SH-SY5Y (cell line): ENCODE data around the gene GALNT9.

Source experiments
- GATA2 ChIP-seq: IDR thresholded peaks from 2 replicates; pipeline ENCODE4 v1.6.1; 2011; ENCODE audit warnings: mild to moderate bottlenecking, low read depth, low read length
- GATA3 ChIP-seq: IDR thresholded peaks from 2 replicates; pipeline ENCODE4 v1.6.1; 2011; ENCODE audit warnings: low read depth, mild to moderate bottlenecking, low read length, moderate library complexity

The GALNT9 gene

GRCh38 chr12:132318618-132319033, 10.8 kb downstream of the GALNT9 start:
- TF ChIP-seq GATA2 (no peak), GATA3 (no peak)

DNA sequence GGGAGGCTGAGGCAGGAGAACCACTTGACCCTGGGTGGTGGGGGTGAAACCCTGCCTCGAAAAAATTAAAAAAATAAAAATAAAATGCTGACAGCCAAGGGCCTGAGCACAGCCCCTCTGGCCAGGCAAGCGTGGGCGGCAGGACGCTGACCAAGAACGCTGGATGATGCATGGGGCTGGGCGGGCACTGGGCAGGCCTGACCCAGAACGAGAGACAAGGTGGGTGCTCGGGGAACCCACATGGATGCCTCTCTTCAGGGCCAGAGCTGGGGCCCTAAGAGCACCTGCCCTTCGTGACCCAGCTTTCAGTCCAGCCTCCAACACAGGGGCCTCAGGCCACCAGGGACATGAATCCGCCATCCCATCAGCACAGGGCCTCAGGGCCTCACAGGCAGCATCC, 11.3 kb downstream of the GALNT9 start:
- TF ChIP-seq GATA2, result no peak

DNA sequence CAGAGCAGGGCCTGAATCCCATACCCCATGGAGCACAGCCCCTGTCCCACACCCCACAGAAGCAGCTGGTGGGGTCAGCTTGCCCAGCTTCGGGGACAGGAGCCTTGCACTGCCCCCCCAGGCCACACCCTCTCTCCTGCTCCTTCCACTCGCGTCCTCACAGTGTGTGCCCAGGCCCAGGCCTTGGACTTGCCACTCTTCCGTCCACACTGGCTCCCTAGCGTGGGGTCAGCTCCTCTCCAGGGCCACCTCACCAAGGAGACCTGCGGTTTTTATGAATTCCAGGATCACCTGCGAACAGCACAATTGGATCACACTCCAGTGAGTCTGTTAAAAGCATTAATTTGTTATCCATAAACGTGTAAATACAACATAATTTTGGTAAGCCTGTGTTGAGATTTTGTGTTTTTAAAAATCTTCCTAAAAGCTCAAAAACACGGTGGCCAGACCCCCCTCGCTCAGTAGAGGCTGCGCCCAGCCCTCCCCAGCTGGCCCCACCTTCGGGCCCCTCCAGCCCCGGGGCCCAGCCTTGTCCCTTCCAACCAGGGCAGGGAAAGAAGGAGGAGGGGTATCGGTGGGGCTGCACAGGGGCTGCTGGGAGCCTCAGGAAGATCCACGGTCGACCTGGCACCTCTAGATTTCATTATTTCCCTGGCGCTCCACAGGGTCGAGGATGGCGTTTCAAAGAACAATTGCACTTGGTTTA, 12.0 kb downstream of the GALNT9 start:
- TF ChIP-seq GATA3 (no peak), GATA2 (no peak)

DNA sequence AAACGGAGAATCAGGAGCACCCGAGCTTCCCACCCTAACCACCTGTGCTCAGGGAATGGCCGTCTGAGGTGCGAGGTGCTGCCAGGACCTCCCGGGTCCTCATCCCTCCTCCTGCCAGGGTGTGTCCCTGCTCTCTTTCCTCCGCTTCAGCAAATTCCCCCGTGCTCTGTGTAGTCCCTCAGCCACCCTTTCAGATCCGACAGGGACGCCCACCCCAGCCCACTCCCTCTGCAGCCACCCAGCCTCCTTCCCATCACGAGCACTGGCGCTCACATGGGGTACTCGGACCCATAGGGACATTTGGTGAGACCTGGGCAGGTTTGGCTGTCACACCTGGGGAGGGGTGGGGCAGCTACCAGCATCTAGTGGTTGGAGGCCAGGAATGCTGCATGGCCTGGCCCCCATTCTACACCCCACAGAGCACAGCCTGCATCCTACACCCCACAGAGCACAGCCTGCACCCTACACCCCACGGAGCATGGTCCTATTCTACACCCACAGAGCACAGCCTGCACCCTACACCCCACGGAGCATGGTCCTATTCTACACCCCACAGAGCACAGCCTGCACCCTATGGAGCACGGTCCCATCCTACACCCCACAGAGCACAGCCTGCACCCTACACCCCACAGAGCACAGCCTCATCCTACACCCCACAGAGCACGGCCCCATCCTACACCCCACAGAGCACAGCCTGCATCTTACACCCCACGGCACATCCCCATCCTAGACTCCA, 12.7 kb downstream of the GALNT9 start:
- TF ChIP-seq GATA3, result no peak
- TF ChIP-seq GATA2, result no peak

DNA sequence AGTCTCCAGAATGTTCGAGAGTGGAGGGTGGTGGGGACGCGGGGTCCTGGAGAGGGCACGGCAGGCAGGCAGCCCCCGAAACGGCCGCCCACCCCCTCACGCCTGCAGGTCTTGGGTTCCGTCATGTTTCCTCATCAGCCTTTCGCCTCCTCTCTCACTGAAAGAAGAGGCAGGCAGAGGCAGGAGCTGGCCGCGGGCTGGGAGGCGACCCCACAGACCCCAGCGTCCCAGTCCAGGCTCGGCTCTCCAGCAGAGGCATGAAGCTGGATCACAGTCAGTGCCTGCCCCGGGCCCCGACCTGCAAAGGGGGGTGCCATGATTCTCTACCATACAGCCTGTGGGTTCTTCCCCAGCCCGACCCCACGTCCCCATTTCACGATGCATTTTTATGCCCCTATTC, 13.4 kb downstream of the GALNT9 start:
- TF ChIP-seq GATA2 (no peak), GATA3 (no peak)

DNA sequence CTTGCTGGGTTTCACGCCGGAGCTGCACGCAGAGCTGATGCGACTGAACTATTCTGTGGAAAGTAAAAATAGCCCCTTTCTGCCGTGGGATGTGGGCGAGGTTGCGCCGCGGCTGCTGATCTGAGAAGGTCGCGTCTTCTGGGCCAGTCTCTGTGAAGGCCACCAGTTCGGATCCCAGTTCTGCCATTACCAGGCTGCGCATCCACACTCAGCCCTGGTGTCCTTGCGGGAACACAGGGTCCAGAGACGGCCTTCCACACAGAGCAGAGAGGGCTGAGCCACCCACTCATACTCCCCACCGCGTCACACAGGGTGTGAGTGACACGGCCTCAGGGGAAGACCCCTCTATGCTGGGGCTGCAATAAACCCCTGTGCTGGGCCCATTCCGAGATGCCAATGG, 13.9 kb downstream of the GALNT9 start:
- TF ChIP-seq GATA3 (no peak), GATA2 (no peak)

DNA sequence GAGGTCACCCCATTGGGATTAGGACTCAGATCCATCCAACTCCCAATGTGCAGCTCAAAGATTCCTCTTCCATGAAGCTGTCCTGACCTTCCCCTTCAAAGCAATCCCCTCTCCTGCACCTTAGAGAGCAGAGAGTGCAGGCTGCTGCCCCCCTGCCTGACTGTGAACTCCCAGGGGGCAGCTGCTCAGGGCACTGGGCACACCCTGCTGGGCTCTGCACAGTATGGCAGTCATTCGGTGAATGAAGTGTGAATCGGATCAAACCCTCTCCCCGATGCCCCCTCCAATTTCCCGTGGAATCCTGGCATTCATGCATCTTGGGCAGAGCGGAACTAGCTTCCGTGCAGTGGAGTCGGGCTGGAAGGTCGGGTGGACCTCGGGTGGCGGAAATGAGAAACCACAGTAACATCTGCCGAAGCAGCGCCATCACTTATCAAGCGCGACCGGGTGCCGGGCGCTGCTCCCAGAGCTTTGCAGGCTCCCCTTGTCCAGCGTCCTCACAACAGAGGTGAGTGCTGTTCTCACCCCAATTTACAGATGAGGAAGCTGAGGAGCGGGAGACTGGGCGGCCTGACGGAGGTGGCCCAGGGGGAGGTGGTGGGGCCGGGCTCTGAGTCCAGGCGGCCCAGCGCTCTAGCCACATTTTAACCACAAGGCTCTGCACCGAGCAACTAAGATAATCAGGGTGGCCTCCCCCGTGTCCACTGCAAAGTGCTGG, 14.7 kb downstream of the GALNT9 start:
- TF ChIP-seq GATA3, result no peak
- TF ChIP-seq GATA2, result no peak

DNA sequence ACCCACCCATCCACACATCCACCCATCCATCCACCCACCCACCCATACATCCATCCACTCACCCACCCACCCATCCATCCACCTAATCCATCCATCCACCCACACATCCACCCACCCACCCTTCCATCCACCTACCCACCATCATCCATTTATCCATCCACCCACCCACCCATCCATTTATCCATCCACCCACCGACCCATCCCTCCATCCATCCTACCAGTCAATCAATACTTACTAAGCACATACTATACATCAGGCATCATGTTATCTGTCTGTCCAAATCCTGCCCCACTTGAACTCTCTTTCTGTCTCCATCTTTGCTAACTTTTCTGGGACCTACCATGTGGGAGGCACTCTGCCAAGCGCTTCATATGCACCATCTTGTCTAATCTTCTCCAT, 15.4 kb downstream of the GALNT9 start:
- TF ChIP-seq GATA3, result no peak
- TF ChIP-seq GATA2, result no peak

DNA sequence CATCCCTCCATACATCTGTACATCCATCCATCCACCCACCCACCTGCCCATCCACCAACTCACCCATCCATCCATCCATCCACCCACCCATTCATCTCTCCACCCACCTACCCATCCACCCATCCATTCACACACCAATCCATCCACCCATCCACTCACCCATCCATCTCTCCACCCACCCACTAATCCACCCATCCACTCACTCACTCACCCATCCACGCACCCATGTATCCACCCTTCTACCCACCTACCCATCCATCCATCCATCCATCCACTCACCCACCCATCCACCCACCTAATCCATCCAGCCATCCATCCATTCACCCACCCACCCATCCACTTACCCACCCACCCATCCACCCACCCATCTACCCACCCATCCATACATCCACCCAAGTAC, 16.2 kb downstream of the GALNT9 start:
- TF ChIP-seq GATA2, result no peak
- no peak for TF ChIP-seq GATA3

DNA sequence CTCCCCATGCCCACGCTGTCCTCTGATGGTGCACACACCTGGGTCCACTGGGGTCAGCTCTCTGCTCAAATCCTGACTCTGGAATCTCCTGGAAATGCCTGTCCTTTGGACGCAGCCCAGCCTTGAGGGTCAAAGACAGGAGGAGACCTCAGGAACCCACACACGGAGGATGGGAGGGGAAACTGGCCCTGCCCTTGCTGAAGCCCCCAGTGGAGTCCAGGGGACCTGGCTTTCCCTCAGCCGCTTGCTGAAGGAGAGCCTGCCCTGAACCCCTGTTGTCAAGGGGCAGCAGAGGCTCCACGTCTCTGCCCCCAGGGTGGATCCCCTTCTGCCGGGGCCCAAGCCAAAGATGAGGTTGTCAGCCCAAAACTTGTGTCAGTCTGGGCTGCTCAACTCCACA, 16.9 kb downstream of the GALNT9 start:
- TF ChIP-seq GATA2, result no peak
- TF ChIP-seq GATA3, result no peak

- TF ChIP-seq GATA3 (no peak), GATA2 (no peak)
These were observed 18.0 kb downstream of the GALNT9 start for GRCh38 chr12:132311201-132311915.

DNA sequence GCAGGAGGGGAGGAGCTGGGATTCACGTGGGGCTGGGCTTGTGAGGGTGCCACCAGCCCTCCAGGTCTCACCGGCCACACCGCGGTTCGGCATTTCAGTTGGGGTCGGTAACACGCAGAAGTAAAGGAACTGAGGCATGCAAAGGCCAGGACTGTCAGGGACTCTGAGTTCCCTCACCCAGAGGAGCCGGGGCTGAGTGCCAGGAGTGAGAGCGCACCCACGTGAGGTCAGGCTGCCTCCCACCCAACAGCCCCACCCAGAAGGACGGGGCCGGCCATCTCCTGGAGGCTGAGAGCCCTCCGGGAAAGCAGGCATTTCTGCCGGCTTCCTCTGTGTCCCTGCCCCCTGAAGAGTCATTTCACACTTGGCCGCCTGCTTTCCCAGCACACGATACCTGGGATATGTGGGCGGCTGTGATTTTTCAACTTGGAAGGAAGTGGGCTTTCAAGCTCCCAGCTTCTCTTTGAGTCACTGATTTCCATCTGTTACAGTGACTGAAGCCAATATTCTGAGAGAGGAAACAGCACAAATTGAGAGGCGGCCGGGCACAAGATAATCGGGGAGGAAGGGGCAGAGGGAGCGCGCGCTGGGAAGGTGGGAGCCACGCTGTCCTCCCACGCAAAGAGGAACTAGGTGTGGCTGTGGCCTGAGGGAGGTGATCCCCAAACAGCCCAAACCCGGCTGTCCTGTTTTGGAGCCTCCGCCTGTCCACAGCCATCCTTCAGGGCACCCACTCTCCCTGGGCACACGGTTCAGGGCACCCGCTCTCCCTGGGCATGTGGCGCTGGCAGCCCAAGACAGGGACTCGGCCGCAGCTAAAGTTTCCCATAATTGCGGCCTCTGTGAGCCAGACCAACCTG, 19.0 kb downstream of the GALNT9 start:
- TF ChIP-seq GATA2, result no peak

GRCh38 chr12:132309596-132310086, 19.7 kb downstream of the GALNT9 start:
- TF ChIP-seq GATA2 (no peak), GATA3 (no peak)
